Activated CD4-positive, alpha-beta T cell treated with anti-CD3 and anti-CD28 coated beads for 24 hours (primary cell): ENCODE data around the gene LRRC43.
"Not testable (repeated sequence)": the region's sequence is repeated elsewhere in the genome, so short reads cannot be mapped to it uniquely, and the experiment has no call there.

Experiments
- DNase-seq, 2 donors: peaks; one replicate each; pipeline ENCODE4 v3.0.0-alpha.2; 2020; ENCODE audit warnings: low read depth in 2 of 2

LRRC43 gene

GRCh38 chr12:122192441-122192840, 9.5 kb downstream of the LRRC43 start:
- no peak for DNase-seq

DNA sequence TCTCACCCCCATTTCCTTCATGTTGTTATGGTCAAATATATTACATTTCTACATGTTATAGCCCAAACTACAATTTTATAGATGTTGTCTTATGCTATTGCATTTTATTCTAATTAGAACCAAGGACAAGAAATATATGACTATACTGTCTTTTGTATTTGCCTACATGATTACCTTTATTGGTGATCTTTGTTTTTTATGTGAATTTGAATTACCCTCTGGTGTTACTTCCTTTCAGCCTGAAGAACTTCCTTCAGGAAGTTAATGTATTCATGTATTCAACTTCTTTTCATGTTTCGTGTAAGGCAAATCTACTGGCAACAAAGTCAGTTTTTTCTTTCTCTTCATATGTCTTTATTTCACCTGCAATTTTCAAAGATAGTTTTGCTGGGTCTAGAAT, 11.9 kb downstream of the LRRC43 start:
- no peak for DNase-seq

GRCh38 chr12:122195405-122195804, 12.5 kb downstream of the LRRC43 start:
- no peak for DNase-seq

- no peak for DNase-seq
Observed at GRCh38 chr12:122197612-122197966, 14.7 kb downstream of the LRRC43 start.

- no peak for DNase-seq
Observed at GRCh38 chr12:122199484-122200355, 16.8 kb downstream of the LRRC43 start.

- DNase-seq: no peak
Observed at GRCh38 chr12:122200541-122201175, 17.7 kb downstream of the LRRC43 start.

DNA sequence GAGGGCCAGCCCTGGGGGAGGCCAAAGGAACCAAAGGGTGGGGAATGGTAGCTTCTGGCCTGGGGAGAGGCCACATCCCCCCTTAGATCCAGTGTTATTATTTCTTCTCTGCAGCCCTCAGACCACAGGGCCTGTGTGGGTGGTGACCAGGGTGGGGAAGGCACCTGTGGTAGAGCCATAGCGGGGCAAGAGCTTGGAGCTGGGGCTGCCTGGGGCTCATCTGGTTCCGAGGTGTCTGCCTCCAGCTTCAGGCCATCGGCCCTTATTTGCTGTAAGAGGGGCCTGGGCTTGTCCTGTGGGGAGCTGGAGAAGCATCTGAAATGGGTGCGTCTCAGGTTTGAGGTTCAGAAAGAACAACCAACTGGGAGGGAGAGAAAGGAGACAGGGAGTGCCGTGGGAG, 18.5 kb downstream of the LRRC43 start:
- DNase-seq: no peak

DNA sequence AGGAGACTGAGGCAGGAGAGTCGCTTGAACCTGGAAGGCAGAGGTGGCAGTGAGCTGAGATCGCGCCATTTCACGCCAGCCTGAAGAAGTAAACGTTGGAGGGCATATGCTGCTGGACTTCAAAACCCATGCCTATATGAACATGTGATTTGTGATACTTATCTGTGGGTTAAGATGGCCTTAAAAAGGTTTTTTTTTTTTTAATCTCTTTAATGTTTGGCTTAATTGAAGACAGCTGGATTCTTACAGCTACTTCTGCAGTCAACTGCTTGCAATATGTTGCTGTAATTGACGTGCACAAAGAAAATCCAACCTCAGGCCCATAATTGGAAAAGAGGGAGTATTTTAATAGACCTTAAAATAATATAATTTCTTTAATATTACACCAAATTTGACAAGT, 19.1 kb downstream of the LRRC43 start:
- no peak for DNase-seq

DNA sequence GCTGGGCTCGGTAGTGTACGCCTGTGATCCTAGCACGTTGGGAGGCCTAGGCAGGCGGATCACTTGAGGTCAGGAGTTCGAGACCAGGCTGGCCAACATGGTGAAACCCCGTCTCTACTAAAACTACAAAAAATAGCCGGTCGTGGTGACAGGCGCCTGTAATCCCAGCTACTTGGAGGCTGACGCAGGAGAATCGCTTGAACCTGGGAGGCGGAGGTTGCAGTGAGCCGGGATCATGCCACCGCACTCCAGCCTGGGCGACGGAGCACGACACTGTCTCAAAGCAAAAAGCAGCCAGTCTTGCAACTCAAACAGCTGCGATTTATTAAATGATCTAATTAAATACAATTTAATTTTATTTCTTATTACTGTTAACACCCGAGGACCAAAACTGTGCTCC, 19.9 kb downstream of the LRRC43 start:
- DNase-seq: not testable (repeated sequence)

DNA sequence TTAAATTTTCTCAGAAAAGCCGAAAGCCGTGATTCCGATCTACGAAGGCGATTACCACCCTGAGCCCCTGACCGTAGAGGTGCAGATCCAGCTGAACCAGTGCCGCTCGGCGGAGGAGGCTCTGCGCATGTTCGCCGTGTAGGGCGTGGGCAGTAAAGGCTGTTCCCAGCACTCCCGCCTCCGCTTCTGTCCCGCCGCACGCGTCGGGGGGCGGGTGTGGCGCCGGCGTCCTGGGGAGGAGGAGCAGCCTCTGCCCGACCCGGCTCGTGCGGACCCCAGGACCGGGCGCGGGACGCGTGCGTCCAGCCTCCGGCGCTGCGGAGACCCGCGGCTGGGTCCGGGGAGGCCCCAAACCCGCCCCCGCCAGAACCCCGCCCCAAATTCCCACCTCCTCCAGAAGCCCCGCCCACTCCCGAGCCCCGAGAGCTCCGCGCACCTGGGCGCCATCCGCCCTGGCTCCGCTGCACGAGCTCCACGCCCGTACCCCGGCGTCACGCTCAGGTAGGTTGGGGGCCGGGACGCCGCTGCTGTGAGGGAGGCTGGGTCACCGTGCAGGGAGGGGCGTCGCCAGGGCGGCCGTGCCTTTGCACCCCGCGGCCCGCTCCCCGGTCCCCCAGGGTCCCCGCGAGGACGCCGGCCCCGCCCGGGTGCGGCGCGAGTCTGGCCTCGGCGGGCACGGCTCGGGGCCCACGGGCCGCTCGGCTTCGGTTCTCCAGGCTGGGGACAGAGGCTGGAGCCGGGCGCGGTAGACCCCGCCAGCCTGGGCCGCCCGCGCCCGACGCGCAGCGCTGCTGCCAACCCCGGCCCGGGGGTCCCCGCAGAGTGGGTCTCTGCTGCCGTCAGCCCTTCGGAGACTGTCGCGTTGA, 20.6 kb downstream of the LRRC43 start, which contains the start of gene B3GNT4:
Gene B3GNT4, plus strand, starts transcription at position 409 of the 866 bp plus-strand sequence. CDS start 910 bp downstream, outside the sequence.
- peak; percentile 43 to 64 for DNase-seq

DNA sequence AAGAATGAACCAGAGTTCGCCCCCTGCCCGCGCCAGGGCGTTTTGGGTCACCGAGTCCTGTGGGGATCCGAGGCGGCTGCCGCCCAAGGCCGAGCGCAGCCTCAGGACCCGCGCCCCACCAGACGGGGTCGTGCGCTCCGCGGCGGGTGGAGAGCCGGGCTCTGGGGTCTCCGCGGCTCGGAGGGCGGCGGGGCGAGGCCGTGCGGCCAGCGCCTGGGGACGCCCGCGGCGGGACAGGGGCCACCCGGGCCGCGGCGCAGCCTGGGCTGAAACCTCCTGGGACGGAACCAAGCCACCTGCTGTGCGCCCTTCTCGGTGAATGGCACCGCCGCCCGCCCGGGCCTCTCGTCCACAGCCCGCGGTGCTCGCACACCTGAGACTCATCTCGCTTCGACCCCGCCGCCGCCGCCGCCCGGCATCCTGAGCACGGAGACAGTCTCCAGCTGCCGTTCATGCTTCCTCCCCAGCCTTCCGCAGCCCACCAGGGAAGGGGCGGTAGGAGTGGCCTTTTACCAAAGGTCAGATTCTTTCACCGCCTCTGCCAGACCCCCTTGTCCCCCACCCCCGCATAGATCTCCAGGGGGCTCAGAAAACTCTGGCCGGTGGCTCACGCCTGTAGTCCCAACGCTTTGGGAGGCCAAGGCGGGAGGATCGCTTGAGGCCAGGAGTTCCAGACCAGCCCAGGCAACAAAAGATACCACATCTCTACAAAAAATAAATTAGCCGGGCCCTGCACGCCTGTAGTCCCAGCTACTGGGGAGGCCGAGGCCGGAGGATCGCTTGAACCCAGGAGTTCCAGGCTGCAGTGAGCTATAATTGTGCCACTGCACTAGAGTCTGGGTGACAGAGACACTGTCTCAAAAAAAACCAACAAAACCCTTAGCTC, 21.5 kb downstream of the LRRC43 start:
- DNase-seq: no peak

- DNase-seq: no peak
Observed at GRCh38 chr12:122205053-122205925, 22.4 kb downstream of the LRRC43 start.

DNA sequence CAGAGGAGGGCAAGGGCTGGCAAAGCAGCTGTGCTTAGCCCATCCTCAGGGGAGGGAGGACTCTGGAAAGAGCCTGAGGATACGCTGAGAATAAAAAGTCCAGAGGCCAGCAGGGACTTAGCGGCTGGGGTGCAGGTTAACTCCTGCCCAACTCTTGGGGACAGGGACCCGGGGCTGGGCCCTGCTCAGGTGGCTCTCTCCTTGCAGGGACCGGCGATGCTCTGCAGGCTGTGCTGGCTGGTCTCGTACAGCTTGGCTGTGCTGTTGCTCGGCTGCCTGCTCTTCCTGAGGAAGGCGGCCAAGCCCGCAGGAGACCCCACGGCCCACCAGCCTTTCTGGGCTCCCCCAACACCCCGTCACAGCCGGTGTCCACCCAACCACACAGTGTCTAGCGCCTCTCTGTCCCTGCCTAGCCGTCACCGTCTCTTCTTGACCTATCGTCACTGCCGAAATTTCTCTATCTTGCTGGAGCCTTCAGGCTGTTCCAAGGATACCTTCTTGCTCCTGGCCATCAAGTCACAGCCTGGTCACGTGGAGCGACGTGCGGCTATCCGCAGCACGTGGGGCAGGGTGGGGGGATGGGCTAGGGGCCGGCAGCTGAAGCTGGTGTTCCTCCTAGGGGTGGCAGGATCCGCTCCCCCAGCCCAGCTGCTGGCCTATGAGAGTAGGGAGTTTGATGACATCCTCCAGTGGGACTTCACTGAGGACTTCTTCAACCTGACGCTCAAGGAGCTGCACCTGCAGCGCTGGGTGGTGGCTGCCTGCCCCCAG, 23.4 kb downstream of the LRRC43 start:
- DNase-seq: no peak

DNA sequence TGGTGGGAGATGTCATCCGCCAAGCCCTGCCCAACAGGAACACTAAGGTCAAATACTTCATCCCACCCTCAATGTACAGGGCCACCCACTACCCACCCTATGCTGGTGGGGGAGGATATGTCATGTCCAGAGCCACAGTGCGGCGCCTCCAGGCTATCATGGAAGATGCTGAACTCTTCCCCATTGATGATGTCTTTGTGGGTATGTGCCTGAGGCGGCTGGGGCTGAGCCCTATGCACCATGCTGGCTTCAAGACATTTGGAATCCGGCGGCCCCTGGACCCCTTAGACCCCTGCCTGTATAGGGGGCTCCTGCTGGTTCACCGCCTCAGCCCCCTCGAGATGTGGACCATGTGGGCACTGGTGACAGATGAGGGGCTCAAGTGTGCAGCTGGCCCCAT, 24.1 kb downstream of the LRRC43 start:
- no peak for DNase-seq

DNA sequence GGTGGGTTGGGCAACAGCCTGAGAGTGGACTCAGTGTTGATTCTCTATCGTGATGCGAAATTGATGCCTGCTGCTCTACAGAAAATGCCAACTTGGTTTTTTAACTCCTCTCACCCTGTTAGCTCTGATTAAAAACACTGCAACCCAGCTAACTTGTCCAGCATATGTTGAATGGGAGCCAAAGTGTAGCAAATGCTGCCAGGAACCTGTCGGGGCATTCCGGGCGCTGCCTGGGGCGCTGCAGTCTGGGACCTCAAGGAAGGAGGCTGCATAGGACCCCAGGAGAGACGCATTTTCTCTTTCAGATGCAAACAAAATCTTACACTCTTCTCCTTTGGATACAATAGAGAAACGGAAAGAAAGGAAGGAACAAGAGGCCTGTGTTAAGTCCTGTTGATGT, 24.5 kb downstream of the LRRC43 start:
- DNase-seq: no peak

- no peak for DNase-seq
Observed at GRCh38 chr12:122208073-122208820, 25.3 kb downstream of the LRRC43 start.

DNA sequence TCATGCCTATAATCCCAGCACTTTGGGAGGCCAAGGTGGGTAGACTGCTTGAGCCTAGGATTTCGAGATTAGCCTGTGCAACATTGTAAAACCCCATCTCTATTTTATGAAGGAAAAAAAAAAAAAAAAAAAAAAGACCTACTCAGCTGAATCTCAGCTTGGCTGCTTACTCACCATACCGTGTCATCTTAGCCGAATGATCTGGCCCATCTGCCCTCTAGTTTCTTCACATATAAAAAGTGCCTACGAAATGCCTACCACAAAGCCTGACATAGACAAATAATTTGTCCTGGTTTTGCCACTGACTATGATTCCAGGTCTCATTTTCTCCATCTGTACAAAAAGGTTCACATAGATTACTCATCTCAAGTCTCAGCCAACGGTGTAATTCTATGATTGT, 32.8 kb downstream of the LRRC43 start:
- no peak for DNase-seq

- no peak for DNase-seq
Observed at GRCh38 chr12:122216445-122216844, 33.5 kb downstream of the LRRC43 start.
